Activated CD8-positive, alpha-beta memory T cell treated with anti-CD3 and anti-CD28 coated beads for 36 hours (primary cell): ENCODE measurements around the gene ISM1. TPM values are rescaled to one million over a fixed set of nuclear protein-coding genes. Genes with fewer than 3 reads are reported as not detected.

Experiments used
- CTCF ChIA-PET: fragments of 350-600 bp; sonication (Branson Sonifier 250); formaldehyde crosslinking; loops from one replicate; lab custom pipeline; 2021; ENCODE audit warnings: antibody characterized with exemption; lab: Charles Lee
- POLR2A ChIA-PET: fragments of 350-600 bp; sonication (Branson Sonifier 250); formaldehyde crosslinking; loops from one replicate; lab custom pipeline; 2021; ENCODE audit warnings: antibody characterized with exemption; lab: Charles Lee
- total RNA-seq, 2 experiments: library from RNA; stranded (reverse); gene quantifications; one replicate each; pipeline ENCODE4 v1.2.3, GENCODE V29; 2021

ISM1 gene
- total RNA-seq, 2 experiments from 2014 or later, result 1.9 to 2.5 TPM

DNA sequence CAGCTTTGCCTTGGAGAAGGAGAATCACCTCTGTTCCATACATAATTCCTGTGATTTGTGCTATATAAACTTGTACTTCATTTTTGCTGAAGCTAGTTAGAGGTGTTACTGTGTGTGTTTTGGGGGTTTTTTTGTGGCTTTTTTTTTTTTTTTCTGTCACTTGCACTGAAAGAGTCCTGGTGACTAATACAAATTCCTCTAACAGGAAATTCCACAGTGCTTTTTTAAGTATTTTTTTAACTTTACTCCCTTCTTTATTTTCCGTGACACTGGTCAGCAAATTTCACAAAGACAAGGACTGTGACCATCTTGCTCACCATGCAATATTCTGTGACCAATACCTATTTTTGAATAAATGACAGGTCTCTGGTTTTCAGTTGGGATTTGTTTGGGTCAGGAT, 110.5 kb downstream of the ISM1 start:
- CTCF ChIA-PET, result no interaction called here
- POLR2A ChIA-PET, result no interaction called here

DNA sequence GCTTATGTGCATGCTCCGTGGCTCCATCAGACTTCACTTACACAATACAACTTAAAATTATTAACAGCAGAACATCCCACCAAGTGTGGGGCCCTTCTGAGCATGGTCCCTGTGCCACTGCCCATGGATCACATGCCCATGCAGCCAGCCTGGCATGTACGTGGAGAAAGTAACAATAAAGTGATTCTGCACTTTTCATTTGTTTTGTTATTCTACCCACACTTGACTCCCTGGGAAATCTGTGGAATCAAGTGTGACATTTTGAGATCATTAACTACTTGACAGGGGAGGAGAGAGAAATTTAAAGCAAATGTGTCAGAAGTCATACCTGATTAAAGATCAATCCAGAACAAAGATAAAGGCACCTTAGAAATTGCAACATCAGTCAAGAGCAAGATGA, 112.0 kb downstream of the ISM1 start:
- POLR2A ChIA-PET, result no interaction called here
- CTCF ChIA-PET, result no interaction called here

GRCh38 chr20:13333793-13334192, 112.7 kb downstream of the ISM1 start:
- CTCF ChIA-PET, result no interaction called here
- POLR2A ChIA-PET, result no interaction called here

DNA sequence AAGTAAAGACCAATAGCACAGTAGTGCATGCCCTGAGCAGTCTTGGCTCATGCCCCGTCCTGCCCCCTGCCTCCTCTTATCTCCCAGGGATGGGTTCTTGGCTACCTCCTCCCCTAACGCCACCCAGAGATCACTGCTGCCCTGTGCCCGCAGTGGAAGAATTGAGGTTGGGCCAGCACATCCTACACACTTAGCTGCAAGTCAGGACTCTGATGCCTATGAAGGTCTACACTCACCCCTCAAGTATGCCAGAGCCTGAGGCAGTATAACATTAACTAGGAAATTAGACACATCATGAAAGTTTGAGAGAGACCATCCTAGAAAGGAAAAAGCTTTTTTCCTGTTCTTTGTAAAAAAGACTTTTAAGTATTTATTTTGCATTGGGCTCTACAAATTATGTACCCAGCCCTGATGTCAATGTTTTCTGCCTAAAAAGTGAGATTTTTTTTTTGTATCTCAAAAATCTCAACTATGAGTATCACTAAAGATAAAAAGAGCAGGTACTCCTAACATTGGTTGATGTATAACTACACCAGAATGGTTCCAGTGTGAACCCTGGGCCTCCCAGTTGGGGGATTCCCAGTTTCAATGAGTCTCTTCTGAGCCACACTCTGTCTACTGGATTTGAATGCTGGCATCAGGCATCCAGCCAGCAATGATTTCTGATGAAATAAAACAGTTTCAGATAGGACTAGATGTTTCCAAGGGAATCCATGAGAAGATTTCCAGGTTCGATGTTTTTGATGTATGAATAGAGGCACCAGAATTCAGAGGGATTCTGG, 115.4 kb downstream of the ISM1 start:
- CTCF ChIA-PET, result no interaction called here
- POLR2A ChIA-PET, result no interaction called here

GRCh38 chr20:13337090-13337784, 116.2 kb downstream of the ISM1 start:
- ChIA-PET CTCF (no interaction called here), POLR2A (no interaction called here)

DNA sequence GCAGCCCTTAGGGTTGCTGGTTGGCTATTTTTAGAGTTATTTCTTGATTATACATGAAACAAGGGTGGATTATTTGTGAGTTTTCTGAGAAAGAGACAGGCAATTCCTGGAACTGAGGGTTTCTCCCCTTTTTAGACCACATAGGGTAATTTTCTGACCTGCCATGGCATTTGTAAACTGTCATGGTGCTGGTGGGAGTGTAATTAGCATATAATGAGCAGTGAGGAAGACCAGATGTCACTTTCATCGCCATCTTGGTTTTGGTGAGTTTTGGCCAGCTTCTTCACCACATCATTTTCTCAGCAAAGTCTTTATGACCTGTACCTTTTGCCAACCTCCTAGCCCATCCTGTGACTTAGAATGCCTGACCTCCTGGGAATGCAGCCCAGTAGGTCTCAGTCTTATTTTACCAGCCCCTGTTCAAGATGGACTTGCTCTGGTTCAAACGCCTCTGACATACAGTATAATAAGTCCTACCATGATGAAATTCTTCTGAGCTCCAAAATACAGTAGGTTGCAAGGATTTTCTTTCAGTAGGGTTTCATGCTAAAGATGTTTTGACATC, 117.1 kb downstream of the ISM1 start:
- CTCF ChIA-PET, result no interaction called here
- POLR2A ChIA-PET, result no interaction called here

DNA sequence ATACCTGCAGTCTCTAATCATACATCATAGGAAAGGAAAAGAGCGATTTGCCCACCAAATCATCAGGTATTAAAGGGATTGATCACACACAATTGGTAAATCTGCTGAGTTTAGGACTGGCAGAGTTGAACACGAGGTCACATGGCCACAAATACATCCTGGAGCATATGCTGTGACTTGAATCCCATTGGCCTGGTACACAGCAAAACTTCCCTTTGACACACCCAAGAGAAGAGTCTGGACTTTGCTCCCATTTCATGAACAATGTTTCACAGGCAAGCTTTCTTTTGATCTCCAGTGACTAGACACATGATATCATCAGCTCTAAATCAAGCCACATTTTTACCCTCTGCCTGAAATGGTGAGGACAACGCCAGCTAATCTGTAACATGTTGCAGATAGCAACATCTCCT, 117.9 kb downstream of the ISM1 start:
- ChIA-PET CTCF (no interaction called here), POLR2A (no interaction called here)

- ChIA-PET POLR2A (no interaction called here), CTCF (no interaction called here)
These were observed 119.0 kb downstream of the ISM1 start for GRCh38 chr20:13340088-13340487.

DNA sequence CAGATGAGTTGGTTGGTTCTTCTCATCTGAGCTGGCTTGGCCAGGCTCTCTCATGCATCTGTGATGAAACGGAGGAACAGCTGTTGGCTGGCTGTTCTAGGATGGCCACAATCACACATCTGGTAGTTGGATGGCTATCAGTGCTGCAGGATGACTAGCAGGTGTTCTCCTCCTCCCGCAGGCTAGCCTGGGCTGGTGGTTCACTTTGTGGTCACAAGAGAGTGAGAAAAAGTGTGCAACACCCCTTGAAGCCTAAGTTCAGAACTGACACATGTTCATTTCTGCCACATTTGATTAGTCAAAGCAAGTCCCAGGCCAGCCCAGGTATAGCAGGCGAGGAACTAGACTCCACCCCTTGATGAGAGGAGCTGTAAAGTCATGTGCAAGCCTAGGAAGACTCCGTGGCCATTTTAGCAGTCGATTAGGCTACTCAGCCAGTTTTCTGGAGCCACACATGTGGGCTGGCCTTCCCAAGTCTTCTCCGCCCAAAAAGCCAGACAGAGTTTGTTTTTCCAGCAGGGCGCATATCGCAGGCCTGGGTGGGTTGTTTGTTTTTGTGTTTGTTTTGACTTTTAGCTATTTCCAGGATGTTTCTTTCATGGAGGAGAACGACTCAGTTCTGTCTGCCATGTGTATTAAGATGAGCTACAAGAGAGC, 120.8 kb downstream of the ISM1 start:
- CTCF ChIA-PET, result no interaction called here
- POLR2A ChIA-PET, result no interaction called here

- ChIA-PET CTCF (no interaction called here), POLR2A (no interaction called here)
These were observed 121.6 kb downstream of the ISM1 start for GRCh38 chr20:13342469-13343242.

DNA sequence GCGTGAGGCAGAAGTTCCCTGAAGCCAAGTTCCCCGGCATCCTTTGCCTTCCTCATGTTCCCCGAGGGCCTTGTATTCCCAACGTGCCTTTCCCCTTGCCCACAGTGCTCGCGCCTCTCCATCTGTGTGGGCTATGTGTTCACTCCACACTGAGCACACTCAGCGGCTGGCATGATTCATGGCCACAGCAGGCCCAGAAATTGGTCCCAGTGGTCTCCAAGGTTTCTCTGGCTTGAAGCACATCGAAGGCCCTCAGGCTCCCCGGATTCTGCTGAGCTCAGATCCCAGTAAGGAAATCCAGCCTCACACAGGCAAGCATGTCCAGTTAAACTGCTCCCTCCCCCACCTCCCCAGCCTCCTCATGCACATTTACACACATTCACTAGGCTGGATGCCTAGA, 123.6 kb downstream of the ISM1 start:
- ChIA-PET CTCF (no interaction called here), POLR2A (no interaction called here)

DNA sequence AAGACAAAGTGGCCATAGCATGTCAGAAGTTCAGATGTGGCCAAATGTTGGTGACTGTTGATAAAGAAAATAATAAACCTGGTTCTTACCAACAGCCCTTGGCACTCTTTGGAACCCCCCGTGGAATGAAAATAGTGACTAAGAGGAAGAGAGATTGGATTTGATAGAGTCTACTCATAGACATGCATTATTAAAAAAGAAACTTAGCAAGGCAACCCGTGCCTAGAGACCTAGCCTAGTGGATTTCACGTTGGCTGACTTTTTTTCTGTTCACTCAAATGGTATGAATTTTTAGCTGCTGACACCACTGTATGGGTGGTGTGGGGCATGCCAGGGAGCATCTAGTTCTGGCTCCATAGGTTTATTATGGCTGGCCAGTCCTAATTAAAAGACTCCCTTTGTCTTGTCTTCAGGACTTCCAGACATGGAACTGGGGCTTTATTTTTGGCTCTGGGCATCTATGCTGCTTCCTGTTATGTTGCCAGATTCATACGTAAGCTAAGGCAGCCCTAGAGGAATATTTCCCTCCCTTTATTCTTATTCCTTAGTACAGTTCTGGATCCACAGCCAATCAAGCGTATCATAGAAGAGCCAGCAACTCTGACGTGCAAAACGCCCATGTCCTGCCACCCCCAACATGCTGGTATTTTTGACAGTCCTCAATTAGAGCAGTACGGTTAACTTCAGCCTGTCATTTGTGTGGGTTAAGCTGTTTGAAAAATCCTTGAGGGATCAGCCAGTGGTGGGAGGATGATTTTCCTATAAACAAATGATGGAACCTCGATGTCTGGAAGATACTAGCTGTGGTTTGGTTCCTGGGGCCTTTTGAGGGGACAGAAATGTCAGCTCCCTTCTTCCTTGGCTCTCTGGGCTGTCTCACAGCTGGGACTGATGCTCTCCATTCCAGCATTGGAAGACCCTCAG, 127.5 kb downstream of the ISM1 start:
- ChIA-PET CTCF (no interaction called here), POLR2A (no interaction called here)

DNA sequence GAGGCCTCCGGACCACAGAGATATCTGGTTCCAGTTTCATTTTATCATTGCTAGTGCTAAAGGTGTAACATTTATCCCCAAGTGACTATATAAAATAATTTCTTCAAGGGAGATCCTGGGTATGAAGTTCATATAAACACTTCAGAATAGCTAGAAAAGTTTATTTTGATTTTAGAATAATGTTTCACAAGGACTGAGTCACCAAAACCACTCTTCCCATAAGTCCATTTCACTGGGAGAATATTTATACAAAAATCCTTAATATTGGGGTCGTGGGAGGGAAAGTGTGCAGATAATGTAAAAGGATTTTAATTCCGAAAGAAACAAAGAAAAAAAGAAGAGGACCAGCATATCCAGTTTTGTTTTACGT, 128.1 kb downstream of the ISM1 start:
- CTCF ChIA-PET, result no interaction called here
- POLR2A ChIA-PET, result no interaction called here

Other genes starting within 250 kb of the ISM1 start
- under 1 TPM; 0.08 to 0.13 TPM for gene SPTLC3, start 212.3 kb upstream of the ISM1 start, total RNA-seq